ENCODE measurements around the gene TGFB2. TPM values are rescaled to one million over a fixed set of nuclear protein-coding genes. Genes with fewer than 3 reads are reported as not detected.

Gene TGFB2
- total RNA-seq: 5.8 and 12.6 TPM in 2 replicates

GRCh38 chr1:218344814-218345672 is at the start of gene TGFB2:
TGFB2 (plus strand) TSS chr1:218345336; CDS start chr1:218346702, 1,366 bp downstream.

Other genes starting within 250 kb of the TGFB2 start
- 3.9 and 5.1 TPM in 2 replicates for gene RRP15, start 60.0 kb upstream of the TGFB2 start, total RNA-seq